ENCODE data around the gene KANTR.
"Not testable (repeated sequence)": the region's sequence is repeated elsewhere in the genome, so short reads cannot be mapped to it uniquely, and the experiment has no call there.

KANTR gene

GRCh38 chrX:53133400-53133799 lies 39.5 kb downstream of the KANTR start:
- no peak for DNase-seq

GRCh38 chrX:53135581-53135980 lies 41.6 kb downstream of the KANTR start:
- no peak for DNase-seq

- DNase-seq, result no peak
These were observed 59.6 kb downstream of the KANTR start for GRCh38 chrX:53153581-53153980.

- no peak for DNase-seq
These were observed 61.7 kb downstream of the KANTR start for GRCh38 chrX:53155512-53156206.

GRCh38 chrX:53156207-53156596 lies 62.3 kb downstream of the KANTR start:
- DNase-seq, result no peak

GRCh38 chrX:53159184-53159583 lies 65.2 kb downstream of the KANTR start:
- no peak for DNase-seq

GRCh38 chrX:53160297-53160983 lies 66.5 kb downstream of the KANTR start:
- DNase-seq, result no peak

- DNase-seq, result no peak
These were observed 69.5 kb downstream of the KANTR start for GRCh38 chrX:53163436-53163835.

GRCh38 chrX:53164566-53164965 lies 70.6 kb downstream of the KANTR start:
- DNase-seq, result not testable (repeated sequence)

GRCh38 chrX:53166103-53166502 lies 72.2 kb downstream of the KANTR start:
- DNase-seq, result no peak

- no peak for DNase-seq
These were observed 77.4 kb downstream of the KANTR start for GRCh38 chrX:53171356-53171755.
